Suprapubic skin (tissue), 4 donors: ENCODE results near the gene AGBL1.

Experiments
- EP300 ChIP-seq: sonication (generic); formaldehyde crosslinking; IDR thresholded peaks from one replicate; pipeline ENCODE4 v1.6.1; 2017; ENCODE audit warnings: antibody characterized with exemption
- POLR2A ChIP-seq, 2 donors: fragments of 450-650 bp; IDR thresholded peaks; one replicate each; pipeline ENCODE4 v1.6.1; 2017; ENCODE audit warnings: antibody characterized with exemption in 2 of 2, mild to moderate bottlenecking in 2 of 2, moderate library complexity in 2 of 2
- POLR2AphosphoS5 ChIP-seq, 3 donors: sonication (generic); formaldehyde crosslinking; IDR thresholded peaks; one replicate each; pipeline ENCODE4 v1.6.1; 2017; ENCODE audit warnings: antibody characterized with exemption in 3 of 3
- TF ChIP-seq, protein P1 (sequence below), 2 donors: fragments of 200-600 bp in 1 of 2; fragments of 450-650 bp in 1 of 2; sonication (generic) in 1 of 2; IDR thresholded peaks; one replicate each; pipeline ENCODE4 v1.5.1; 2016 to 2019; ENCODE audit warnings: antibody characterized with exemption in 2 of 2, mild to moderate bottlenecking in 1 of 2, moderate library complexity in 1 of 2

DNA sequence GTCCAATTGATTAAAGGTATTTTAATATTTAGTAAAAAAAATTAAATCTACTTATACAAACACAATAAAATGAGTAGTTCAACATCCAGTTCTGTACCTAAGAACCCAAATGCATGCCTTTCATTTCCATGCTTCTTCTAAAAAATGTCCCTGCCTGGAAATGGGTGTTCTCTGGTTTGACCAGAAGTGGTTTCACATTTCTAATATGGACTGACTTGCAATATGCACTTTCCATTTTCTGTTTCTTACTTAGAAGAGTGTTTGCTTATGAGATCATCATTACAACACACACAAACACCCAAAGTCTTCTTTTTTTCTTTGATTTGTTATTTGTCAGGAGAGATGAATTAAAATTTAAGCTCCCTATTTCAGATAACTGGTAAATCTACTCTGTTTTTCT lies 879.6 kb downstream of the AGBL1 start:
- TF ChIP-seq, protein P1, sequence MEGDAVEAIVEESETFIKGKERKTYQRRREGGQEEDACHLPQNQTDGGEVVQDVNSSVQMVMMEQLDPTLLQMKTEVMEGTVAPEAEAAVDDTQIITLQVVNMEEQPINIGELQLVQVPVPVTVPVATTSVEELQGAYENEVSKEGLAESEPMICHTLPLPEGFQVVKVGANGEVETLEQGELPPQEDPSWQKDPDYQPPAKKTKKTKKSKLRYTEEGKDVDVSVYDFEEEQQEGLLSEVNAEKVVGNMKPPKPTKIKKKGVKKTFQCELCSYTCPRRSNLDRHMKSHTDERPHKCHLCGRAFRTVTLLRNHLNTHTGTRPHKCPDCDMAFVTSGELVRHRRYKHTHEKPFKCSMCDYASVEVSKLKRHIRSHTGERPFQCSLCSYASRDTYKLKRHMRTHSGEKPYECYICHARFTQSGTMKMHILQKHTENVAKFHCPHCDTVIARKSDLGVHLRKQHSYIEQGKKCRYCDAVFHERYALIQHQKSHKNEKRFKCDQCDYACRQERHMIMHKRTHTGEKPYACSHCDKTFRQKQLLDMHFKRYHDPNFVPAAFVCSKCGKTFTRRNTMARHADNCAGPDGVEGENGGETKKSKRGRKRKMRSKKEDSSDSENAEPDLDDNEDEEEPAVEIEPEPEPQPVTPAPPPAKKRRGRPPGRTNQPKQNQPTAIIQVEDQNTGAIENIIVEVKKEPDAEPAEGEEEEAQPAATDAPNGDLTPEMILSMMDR (IDR thresholded peaks at IDR 0.05) = no peak
- no peak for TF ChIP-seq POLR2A (IDR thresholded peaks at IDR 0.05)
- no peak for TF ChIP-seq EP300
- no peak for TF ChIP-seq POLR2AphosphoS5 (IDR thresholded peaks at IDR 0.05)
